HepG2 (cell line): Measurements from ENCODE around the gene NES. TPM values are rescaled to one million over a fixed set of nuclear protein-coding genes. Genes with fewer than 3 reads are reported as not detected.

Source experiments
- ADNP ChIP-seq: sonication (generic); formaldehyde crosslinking; IDR thresholded peaks from 2 replicates; pipeline ENCODE4 v1.4.0; 2020; ENCODE audit warnings: missing genetic modification reagents
- BRCA1 ChIP-seq: sonication (generic); formaldehyde crosslinking; IDR thresholded peaks from 2 replicates; pipeline ENCODE4 v1.4.0; 2020; ENCODE audit warnings: missing genetic modification reagents
- CBFB ChIP-seq: sonication (generic); formaldehyde crosslinking; IDR thresholded peaks from 2 replicates; pipeline ENCODE4 v1.4.0; 2020; ENCODE audit warnings: missing genetic modification reagents
- ELF3 ChIP-seq: IDR thresholded peaks from 2 replicates; pipeline ENCODE4 v1.6.1; 2016; ENCODE audit warnings: missing genetic modification reagents, missing compliant biosample characterization
- ETV5 ChIP-seq: IDR thresholded peaks from 2 replicates; pipeline ENCODE4 v1.6.1; 2018; ENCODE audit warnings: missing biosample characterization, missing genetic modification reagents, inconsistent platforms, borderline replicate concordance
- ETV6 ChIP-seq: sonication (generic); formaldehyde crosslinking; conservative IDR thresholded peaks from 2 replicates; pipeline ENCODE4 v1.4.0; 2020; ENCODE audit warnings: missing genetic modification reagents
- HOMEZ ChIP-seq: IDR thresholded peaks from 2 replicates; pipeline ENCODE4 v1.6.1; 2016; ENCODE audit warnings: low read depth
- HOXA9 ChIP-seq: sonication (generic); formaldehyde crosslinking; IDR thresholded peaks from 2 replicates; pipeline ENCODE4 v1.8.1; 2022; ENCODE audit warnings: missing genetic modification reagents, mild to moderate bottlenecking, moderate library complexity, borderline replicate concordance
- KLF15 ChIP-seq: sonication (generic); formaldehyde crosslinking; IDR thresholded peaks from 2 replicates; pipeline ENCODE4 v1.8.1; 2023; ENCODE audit warnings: borderline replicate concordance, mild to moderate bottlenecking, inconsistent platforms, missing genetic modification reagents, mixed read lengths
- KMT2B ChIP-seq: IDR thresholded peaks from 2 replicates; pipeline ENCODE4 v1.6.1; 2016; ENCODE audit warnings: missing genetic modification reagents, missing compliant biosample characterization
- MBNL3 ChIP-seq: fragments of 250-450 bp; sonication (Bioruptor Pico); conservative IDR thresholded peaks from 2 replicates; pipeline ENCODE4 v1.8.0; 2022; ENCODE audit warnings: mild to moderate bottlenecking, inconsistent platforms
- NFIB ChIP-seq: sonication (generic); formaldehyde crosslinking; IDR thresholded peaks from 2 replicates; pipeline ENCODE4 v1.9.0; 2021; ENCODE audit warnings: missing genetic modification reagents, mild to moderate bottlenecking, borderline replicate concordance
- RBAK ChIP-seq: sonication (generic); formaldehyde crosslinking; IDR thresholded peaks from 2 replicates; pipeline ENCODE4 v1.5.1; 2020; ENCODE audit warnings: mild to moderate bottlenecking, missing genetic modification reagents
- SALL1 ChIP-seq: sonication (generic); formaldehyde crosslinking; IDR thresholded peaks from 2 replicates; pipeline ENCODE4 v1.8.0; 2022; ENCODE audit warnings: mild to moderate bottlenecking, missing genetic modification reagents
- SP1 ChIP-seq, 2 experiments: fragments of 450-650 bp in 1 of 2; sonication (generic) in 1 of 2; formaldehyde crosslinking in 1 of 2; IDR thresholded peaks; 2 replicates each; pipeline versions ENCODE4 v1.4.0 to v1.6.1; 2016 to 2020; ENCODE audit warnings: missing genetic modification reagents in 1 of 2
- STAG1 ChIP-seq: sonication (generic); formaldehyde crosslinking; IDR thresholded peaks from 2 replicates; pipeline ENCODE4 v1.4.0; 2020; ENCODE audit warnings: missing genetic modification reagents
- ZBTB21 ChIP-seq: sonication (generic); formaldehyde crosslinking; IDR thresholded peaks from 2 replicates; pipeline ENCODE4 v1.4.0; 2020; ENCODE audit warnings: missing genetic modification reagents
- ZNF230 ChIP-seq: sonication (generic); formaldehyde crosslinking; IDR thresholded peaks from 2 replicates; pipeline ENCODE4 v1.4.0; 2020; ENCODE audit warnings: mild to moderate bottlenecking, missing genetic modification reagents
- ZNF235 ChIP-seq: sonication (generic); formaldehyde crosslinking; IDR thresholded peaks from 2 replicates; pipeline ENCODE4 v1.8.1; 2023; ENCODE audit warnings: mild to moderate bottlenecking, missing genetic modification reagents, borderline replicate concordance
- ZNF296 ChIP-seq: sonication (generic); formaldehyde crosslinking; conservative IDR thresholded peaks from 2 replicates; pipeline ENCODE4 v1.5.0; 2020; ENCODE audit warnings: mild to moderate bottlenecking, missing genetic modification reagents
- ZNF30 ChIP-seq: sonication (generic); formaldehyde crosslinking; IDR thresholded peaks from 2 replicates; pipeline ENCODE4 v1.5.0; 2020; ENCODE audit warnings: mild to moderate bottlenecking, missing genetic modification reagents
- ZNF572 ChIP-seq: sonication (generic); formaldehyde crosslinking; IDR thresholded peaks from 2 replicates; pipeline ENCODE4 v1.5.1; 2020; ENCODE audit warnings: mild to moderate bottlenecking, missing genetic modification reagents
- ZNF749 ChIP-seq: sonication (generic); formaldehyde crosslinking; IDR thresholded peaks from 2 replicates; pipeline ENCODE4 v1.8.0; 2022; ENCODE audit warnings: mild to moderate bottlenecking, missing genetic modification reagents, moderate library complexity, borderline replicate concordance
- polyA plus RNA-seq, 8 experiments: library from polyadenylated mRNA; depleted of rRNA in 3 of 8; stranded (reverse) in 7 of 8; unstranded in 1 of 8; fragments of >200 nt; fragmentation: Illumina TruSeq in 4 of 8; extraction: Trizol in 4 of 8; gene quantifications; 2 replicates each; pipeline versions ENCODE4 v1.2.1 to v1.2.3, GENCODE V29; 2011 to 2016; ENCODE audit warnings: low read depth in 4 of 8, missing spikeins in 1 of 8, mixed read lengths in 1 of 8; ENCODE audit not compliant: insufficient read depth in 1 of 8
- total RNA-seq, 5 experiments: library from RNA; depleted of rRNA; stranded (reverse); fragments of >200 nt; fragmentation: Illumina TruSeq; extraction: Trizol; gene quantifications; 2 replicates each; pipeline ENCODE4 v1.2.3, GENCODE V29; 2016; ENCODE audit warnings: low read depth in 1 of 5
- TF ChIP-seq, protein P1 (sequence below): sonication (generic); formaldehyde crosslinking; IDR thresholded peaks from 2 replicates; pipeline ENCODE4 v1.8.0; 2022; ENCODE audit warnings: mild to moderate bottlenecking, missing genetic modification reagents; ENCODE audit not compliant: insufficient replicate concordance
- TF ChIP-seq, protein P2 (sequence below): sonication (generic); formaldehyde crosslinking; IDR thresholded peaks from 2 replicates; pipeline ENCODE4 v1.5.1; 2020; ENCODE audit warnings: missing genetic modification reagents, mild to moderate bottlenecking, borderline replicate concordance

The NES gene
- total and polyA plus RNA-seq, 2 of the 13 experiments (the other 11 are each of a cell fraction or from before 2014, with no cell fraction given): 1.7 to 16.6 TPM

GRCh38 chr1:156689035-156689952 lies 12.1 kb upstream of the NES start (continued):
- TF ChIP-seq KMT2B (CRISPR knock-in tag) (0 out of 2 replicates have a peak, but pooled peaks have one; percentile 36), SALL1 (CRISPR knock-in tag) (peak; percentile 60; the same call in 1 of the 2 replicates), ZNF230 (no peak), HOXA9 (CRISPR knock-in tag) (no peak), ZNF30 (CRISPR knock-in tag) (no peak), HOMEZ (CRISPR knock-in tag) (no peak), ZNF572 (CRISPR knock-in tag) (peak; percentile 94), MBNL3 (CRISPR knock-in tag) (no peak), ZNF749 (no peak), ETV5 (CRISPR knock-in tag) (no peak; the same call in 1 of the 2 replicates), SP1 (IDR thresholded peaks at IDR 0.05) (no peak), SP1 (CRISPR knock-in tag; IDR thresholded peaks at IDR 0.05) (no peak), CBFB (CRISPR knock-in tag) (no peak), ELF3 (CRISPR knock-in tag) (0 out of 2 replicates have a peak, but pooled peaks have one; percentile 35), NFIB (CRISPR knock-in tag) (no peak), ADNP (CRISPR knock-in tag) (no peak), ZNF296 (CRISPR knock-in tag) (no peak), ZNF235 (CRISPR knock-in tag) (no peak), KLF15 (CRISPR knock-in tag) (no peak), BRCA1 (CRISPR knock-in tag) (no peak), STAG1 (CRISPR knock-in tag) (peak; percentile 90), RBAK (no peak), ETV6 (CRISPR knock-in tag) (no peak), ZBTB21 (no peak)
- TF ChIP-seq, protein P1, sequence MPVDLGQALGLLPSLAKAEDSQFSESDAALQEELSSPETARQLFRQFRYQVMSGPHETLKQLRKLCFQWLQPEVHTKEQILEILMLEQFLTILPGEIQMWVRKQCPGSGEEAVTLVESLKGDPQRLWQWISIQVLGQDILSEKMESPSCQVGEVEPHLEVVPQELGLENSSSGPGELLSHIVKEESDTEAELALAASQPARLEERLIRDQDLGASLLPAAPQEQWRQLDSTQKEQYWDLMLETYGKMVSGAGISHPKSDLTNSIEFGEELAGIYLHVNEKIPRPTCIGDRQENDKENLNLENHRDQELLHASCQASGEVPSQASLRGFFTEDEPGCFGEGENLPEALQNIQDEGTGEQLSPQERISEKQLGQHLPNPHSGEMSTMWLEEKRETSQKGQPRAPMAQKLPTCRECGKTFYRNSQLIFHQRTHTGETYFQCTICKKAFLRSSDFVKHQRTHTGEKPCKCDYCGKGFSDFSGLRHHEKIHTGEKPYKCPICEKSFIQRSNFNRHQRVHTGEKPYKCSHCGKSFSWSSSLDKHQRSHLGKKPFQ (CRISPR knock-in tag): no peak
- TF ChIP-seq, protein P2, sequence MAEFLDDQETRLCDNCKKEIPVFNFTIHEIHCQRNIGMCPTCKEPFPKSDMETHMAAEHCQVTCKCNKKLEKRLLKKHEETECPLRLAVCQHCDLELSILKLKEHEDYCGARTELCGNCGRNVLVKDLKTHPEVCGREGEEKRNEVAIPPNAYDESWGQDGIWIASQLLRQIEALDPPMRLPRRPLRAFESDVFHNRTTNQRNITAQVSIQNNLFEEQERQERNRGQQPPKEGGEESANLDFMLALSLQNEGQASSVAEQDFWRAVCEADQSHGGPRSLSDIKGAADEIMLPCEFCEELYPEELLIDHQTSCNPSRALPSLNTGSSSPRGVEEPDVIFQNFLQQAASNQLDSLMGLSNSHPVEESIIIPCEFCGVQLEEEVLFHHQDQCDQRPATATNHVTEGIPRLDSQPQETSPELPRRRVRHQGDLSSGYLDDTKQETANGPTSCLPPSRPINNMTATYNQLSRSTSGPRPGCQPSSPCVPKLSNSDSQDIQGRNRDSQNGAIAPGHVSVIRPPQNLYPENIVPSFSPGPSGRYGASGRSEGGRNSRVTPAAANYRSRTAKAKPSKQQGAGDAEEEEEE (CRISPR knock-in tag): no peak
